Spleen (tissue), 7 donors: ENCODE data around the gene RGL1.

Experiments used
- CTCF ChIP-seq, 11 experiments: fragments of 200-600 bp in 7 of 11; fragments of 450-650 bp in 4 of 11; sonication (generic) in 4 of 11; IDR thresholded peaks in 8 of 11; conservative IDR thresholded peaks in 3 of 11; 1 replicate in 7 of 11; 2 replicates in 4 of 11; pipeline versions ENCODE4 v1.4.0 to v1.8.0; 2016 to 2021; ENCODE audit warnings: antibody characterized with exemption in 11 of 11, inconsistent platforms in 4 of 11, mild to moderate bottlenecking in 1 of 11
- POLR2A ChIP-seq, 3 donors: fragments of 450-650 bp; IDR thresholded peaks; one replicate each; pipeline ENCODE4 v1.5.1; 2017; ENCODE audit warnings: antibody characterized with exemption in 3 of 3, mild to moderate bottlenecking in 1 of 3
- donor health status: DM: no; HTN: no; CAD: no; lungs with moderate emphysema.
- donor health status: DM: no; HTN: no; CAD: no.
- donor health status: DM: no; HTN: no; CAD: no.

GRCh38 chr1:183850852-183851251, 45.9 kb downstream of the RGL1 start:
- no peak for TF ChIP-seq CTCF (IDR thresholded peaks at IDR 0.05 in 8 of 11, conservative IDR thresholded peaks at IDR 0.05 in 3 of 11)
- TF ChIP-seq POLR2A (IDR thresholded peaks at IDR 0.05) = no peak
